NCI-H1092 treated with DMSO at 0.1 percent for 48 hours (cell line): ENCODE measurements around the gene PRDM16.

Experiments used
- DNase-seq: peaks from one replicate; lab custom pipeline; 2025; lab: John Stamatoyannopoulos, UW

The PRDM16 gene

GRCh38 chr1:3451994-3452865 lies 383.2 kb downstream of the PRDM16 start:
- DNase-seq = no peak

GRCh38 chr1:3452866-3453175 lies 383.8 kb downstream of the PRDM16 start:
- DNase-seq = no peak

DNA sequence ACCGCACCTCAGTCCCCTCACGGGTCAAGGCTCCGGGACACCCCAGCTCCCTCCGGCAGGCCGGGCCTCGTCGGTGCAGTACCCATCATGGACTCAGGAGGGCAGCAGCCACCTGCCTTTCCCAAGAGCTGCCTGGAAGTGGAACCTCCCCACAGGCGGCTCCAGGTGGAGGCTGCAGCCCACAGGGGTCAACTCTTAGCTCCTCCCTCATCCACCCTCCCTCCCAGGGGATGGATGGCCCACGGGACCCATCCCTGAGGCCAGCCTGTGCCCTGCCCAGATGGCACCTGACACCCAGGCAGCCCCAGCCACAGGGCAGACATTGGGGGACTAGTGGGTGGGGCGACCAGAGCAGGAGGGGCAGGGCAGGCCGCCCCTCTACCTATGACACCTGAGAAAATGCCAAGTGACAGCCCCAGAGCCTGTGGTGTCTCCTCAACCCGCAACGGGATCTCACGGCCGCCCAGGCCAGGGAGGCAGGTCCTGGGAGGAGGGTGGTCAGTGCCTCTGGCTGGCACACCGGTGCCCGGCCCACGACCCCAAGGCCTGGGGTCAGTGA lies 384.3 kb downstream of the PRDM16 start:
- peak; percentile 8 for DNase-seq

GRCh38 chr1:3453891-3454810 lies 385.1 kb downstream of the PRDM16 start, which contains the start of gene ARHGEF16:
ARHGEF16 (plus strand) TSS chr1:3454665; CDS start chr1:3463085, 8,420 bp downstream.
- DNase-seq = peak; percentile 1

GRCh38 chr1:3454811-3455618 lies 386.0 kb downstream of the PRDM16 start:
- DNase-seq = no peak

- DNase-seq = no peak
Measured at GRCh38 chr1:3455670-3456448, 386.9 kb downstream of the PRDM16 start.

DNA sequence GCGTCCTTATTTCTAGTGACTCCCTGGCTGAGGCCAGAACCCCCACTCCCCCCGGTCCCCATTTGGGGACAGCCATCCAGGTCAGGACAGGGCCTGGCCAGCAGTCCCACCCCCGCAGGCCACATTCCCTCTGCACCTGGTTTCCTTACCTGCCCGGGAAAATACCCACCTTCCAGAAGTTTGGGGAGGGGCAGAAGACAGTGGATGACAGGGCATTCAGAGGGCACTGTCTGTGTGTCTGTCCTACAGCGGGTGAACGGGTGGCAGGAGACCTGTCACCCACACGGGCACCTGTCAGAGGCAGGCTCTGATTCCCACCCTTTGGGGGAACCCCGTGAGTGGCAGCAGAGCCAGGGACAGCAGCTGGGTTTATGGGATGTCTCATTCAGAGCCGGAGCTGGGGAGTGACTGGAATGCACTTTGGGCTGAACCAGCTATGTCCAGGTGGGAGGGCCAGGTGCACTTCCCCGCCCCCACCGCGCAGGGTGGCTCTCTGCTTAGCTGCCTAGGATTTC lies 387.5 kb downstream of the PRDM16 start:
- no peak for DNase-seq

DNA sequence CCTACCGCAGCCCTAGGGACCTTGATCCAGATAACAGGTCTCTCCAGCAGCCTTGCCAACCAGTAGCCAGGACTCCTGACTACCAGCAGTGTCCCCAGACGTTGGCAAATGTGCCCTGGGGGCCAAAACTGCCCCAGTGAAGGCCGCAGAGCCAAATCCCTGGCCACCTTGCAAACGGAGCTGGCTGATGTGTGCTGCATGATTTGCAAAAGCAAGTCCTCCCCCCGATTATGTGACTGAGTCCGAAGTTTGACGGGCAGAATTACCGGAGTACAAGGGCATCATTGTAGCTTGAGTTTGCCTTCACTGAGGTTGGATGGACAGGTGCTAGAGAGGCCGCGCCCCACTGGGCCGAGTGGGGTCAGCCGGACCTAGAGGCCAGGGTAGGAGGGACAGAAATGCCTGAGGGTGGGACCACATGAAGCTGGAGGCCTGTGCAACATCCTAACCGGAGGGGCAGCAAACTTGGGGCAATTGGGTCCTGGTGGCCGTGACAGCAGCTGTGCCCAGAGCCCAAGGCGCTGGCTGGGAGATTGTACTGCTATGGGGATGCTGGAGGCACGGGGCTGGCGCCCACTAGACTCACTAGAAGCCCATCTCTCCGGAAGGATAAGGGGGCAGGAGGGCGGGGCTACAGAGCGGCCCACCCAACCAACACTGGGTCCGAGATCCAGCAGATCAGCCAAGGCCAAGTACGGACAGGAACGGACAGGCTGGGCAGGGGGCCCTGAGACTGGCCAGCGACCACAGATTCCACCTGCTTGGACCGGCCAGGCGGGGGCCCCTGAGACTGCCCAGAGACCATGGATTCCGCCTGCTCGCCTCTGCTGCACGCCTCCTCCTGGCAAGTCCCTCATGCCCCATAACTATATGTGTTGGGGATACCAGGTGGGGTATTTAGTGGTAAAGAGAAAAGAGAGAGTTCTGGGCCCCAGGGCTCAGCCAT lies 388.2 kb downstream of the PRDM16 start:
- no peak for DNase-seq

DNA sequence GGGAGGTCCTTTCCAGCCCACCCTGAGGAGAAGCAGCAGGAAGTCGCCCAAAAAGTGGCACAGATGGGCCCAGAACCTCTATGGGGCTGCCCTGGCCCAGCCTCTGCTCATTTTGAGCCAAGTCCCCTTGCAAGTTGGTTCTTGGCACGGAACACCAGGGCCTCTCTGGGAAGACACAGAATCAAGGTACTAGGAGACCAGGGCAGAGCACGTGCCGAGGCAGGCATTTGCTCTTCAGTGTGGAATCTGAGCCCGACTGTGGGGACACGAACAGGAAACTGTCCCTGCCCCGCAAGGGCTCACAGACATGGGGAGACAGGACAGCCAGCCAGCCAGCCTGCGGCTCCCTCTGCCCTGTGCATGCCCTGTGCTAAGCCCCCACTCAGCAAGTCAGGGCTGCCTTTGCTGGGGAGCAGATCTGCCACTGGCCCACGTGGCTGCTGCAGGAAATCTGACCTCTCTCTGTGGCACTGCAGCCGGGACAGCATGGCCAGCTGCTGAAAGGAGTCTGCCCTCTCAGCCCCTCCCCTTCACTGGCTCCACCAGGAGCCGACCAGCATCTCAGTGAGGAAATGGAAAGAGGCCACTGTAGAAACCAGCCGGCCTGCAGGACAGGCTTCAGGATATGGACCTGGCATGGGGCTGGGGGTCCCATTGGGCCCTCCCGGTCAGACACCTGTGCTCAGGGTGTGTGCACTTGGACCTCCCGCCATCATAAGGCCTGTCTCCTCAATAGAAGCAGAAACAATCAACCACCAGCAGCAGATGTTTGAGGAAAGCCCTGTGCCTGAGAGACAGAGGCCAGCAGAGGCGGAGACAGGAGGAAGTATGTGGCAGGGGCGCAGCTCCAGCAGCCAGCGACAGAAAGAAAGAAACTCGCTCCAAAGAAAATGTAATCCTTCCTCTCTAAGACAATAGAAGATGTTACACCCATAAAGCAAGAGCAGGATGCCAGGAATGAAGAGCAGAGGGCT lies 389.2 kb downstream of the PRDM16 start:
- DNase-seq = no peak

GRCh38 chr1:3459051-3459908 lies 390.3 kb downstream of the PRDM16 start:
- DNase-seq = no peak

DNA sequence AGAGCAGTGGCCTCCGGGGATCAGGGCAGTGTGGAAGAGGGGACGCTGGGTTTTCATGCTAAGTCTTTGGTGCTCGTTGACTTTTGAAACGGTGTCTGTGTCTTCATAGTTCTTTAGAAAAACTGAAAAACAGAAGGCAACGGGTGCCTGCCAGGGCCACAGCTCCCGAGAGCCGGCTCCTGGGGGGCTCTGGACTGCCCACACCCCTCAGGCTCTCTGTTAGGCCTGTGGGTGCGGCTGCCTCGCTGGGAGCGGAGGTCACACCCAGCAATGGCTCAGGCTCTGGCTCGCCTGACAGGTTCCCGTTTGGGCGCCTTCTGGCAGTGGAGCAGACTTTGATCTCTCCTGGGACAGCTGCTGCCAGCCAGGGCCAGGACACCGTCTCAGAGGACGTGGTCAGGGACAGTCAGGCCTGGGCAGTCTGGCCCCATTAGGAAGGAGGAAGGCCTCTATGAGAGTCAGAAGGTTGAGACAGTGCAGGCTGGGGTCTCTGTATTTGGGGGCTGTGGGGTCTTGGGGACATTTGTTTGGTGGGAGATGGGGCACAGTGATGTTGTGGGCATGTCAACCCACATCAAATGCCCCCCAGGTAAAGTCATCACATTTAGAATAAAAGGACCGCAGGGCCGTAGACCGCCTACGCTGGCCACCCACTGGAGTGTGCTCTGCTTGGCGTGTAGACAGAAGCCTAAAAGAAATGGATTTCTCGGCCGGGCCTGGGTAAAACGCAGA lies 391.1 kb downstream of the PRDM16 start:
- no peak for DNase-seq

DNA sequence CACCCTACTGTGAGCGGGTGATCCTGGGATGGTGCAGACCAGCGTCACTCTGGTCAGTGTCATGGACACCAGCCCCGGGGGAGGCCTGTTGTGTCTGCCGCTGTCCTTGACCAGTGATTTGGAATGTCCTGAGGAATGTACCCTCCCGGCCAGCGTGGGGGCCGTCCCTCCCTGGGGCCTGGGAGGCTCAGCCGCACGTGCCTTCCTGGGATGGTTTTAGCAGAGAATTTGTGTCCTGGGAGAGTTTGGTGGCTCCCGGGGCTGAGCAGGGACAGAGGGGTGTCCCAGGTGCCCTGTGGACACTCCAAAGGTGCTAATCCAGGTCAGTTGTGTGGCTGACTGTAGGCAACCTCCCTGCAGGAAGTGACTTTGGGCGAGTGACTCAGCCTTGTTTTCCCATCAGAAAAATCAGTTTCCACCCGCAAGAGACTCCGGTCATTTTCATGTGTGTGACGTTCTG lies 391.7 kb downstream of the PRDM16 start:
- no peak for DNase-seq

GRCh38 chr1:3461238-3461933 lies 392.4 kb downstream of the PRDM16 start:
- no peak for DNase-seq

GRCh38 chr1:3461934-3462275 lies 392.9 kb downstream of the PRDM16 start:
- DNase-seq = no peak

DNA sequence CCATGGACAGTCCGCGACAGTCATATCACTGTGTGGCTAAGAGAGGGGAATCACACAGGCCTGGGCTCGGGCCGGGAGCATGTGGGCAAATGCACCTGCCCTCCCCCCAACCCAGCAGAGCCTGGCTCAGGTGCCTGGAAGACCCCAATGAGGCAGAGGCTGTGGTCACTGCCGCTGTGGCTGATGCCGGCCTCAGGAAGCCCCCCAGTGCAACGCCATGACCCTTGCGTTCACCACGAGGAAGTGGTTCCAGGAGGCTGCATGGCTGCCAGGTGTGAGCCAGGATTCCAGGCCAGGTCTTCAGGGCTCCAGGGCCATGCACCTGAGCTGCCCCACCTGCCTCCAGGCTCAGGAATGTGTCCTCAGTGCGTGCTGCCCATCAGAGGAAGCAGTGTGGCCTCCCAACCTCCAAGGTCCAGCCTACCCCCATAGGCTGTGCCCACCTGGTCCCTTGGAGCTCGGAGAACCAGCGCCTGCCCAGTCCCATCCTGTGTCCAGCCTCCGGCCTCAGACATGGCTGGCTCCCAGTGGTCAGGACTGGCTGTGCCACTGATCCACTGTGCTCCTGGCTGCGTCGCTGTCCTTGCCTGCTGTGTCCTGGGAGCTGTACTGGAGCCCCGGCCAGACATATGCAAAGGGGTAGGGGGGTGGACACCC lies 393.5 kb downstream of the PRDM16 start:
- DNase-seq = no peak

DNA sequence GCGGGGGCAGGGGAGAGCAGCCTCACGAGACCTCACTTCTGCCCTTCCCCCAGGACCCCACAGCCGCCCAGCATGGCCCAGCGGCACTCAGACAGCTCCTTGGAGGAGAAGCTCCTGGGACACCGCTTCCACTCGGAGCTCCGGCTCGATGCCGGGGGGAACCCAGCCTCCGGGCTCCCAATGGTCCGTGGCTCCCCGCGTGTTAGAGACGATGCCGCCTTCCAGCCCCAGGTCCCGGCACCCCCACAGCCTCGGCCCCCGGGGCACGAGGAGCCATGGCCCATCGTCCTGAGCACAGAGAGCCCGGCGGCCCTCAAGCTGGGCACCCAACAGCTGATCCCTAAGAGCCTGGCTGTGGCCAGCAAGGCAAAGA lies 394.0 kb downstream of the PRDM16 start:
- no peak for DNase-seq
